Left kidney (tissue), 2 donors: ENCODE results near the gene CREB5. TPM values are rescaled to one million over a fixed set of nuclear protein-coding genes. Genes with fewer than 3 reads are reported as not detected.

Source experiments
- DNase-seq: peaks from one replicate; pipeline ENCODE4 v3.0.0-alpha.2; 2013
- polyA plus RNA-seq: library from polyadenylated mRNA; unstranded; fragments of 120-200 nt; gene quantifications from one replicate; pipeline ENCODE4 v1.2.1, GENCODE V29; 2013; ENCODE audit not compliant: insufficient read length

Gene CREB5
- polyA plus RNA-seq, 1 donor, result 14.6 TPM

DNA sequence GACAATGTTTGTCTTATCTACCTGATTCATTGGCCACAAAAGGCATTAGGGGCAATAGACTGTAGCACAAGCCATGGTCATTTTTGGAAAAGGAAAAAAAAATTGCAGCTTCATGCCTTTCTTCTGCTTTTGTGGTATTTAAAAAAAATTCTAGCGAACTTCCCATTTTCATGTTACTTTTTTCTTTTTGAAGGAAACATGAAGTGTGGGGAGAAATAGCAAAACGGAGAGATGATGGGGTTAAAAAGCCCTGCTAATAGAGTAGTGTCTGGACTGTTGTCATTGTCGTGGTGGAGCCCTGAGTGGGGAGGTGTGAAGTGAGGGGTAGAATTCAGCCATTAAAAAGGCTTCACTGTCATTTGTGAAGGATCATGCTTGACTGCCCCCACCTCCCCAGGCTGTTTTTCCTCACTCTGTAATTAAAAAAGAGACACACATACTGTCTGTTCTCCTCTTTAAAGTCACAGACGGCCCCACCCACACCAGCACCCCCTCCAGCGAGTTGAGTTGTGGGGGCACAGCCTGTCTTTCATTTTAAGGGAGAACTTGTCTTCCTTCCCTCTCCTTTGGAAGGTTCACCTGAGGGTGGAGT lies 272.4 kb downstream of the CREB5 start:
- DNase-seq, result no peak

DNA sequence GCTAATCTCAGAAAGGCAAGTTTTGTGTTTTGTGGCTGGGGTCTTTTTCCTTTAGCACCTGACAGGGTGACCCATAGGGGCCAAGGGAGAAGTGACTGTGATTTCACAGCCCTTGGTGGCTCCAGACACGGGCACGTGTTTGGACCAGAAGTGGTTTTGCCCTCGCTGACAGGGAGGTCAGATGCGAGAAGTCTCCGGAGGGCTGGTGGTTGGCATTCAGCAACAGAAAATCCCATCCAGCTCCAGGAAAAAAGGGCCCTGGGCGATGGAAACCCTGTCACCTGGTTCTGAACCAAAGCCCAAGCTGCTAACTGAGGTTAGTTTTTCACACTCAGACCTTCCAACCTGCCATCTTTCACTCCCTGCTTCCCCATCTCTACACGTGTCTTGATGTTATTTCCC lies 272.9 kb downstream of the CREB5 start:
- no peak for DNase-seq

GRCh38 chr7:28685644-28686417 lies 273.5 kb downstream of the CREB5 start:
- DNase-seq, result peak; percentile 96

GRCh38 chr7:28686418-28686800 lies 274.1 kb downstream of the CREB5 start:
- DNase-seq, result no peak

DNA sequence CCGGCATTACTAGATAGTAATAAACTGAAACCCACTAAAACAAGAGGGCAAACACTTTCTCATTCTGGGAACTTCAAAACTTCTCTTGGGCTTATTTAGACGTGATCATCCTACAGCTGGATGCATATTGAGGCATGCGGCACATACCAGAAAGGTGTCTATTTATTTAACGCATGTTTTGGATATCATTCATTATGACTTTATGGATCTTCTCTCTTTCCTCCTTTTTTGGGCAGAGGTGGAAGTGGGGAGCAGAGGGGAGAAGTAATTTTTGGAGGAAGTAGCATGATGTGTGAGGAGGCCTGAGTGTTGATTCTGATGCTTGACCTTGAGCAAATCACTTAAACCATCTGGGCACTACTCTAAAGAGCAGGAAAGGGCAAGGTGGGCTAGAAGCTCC lies 275.2 kb downstream of the CREB5 start:
- DNase-seq, result no peak

DNA sequence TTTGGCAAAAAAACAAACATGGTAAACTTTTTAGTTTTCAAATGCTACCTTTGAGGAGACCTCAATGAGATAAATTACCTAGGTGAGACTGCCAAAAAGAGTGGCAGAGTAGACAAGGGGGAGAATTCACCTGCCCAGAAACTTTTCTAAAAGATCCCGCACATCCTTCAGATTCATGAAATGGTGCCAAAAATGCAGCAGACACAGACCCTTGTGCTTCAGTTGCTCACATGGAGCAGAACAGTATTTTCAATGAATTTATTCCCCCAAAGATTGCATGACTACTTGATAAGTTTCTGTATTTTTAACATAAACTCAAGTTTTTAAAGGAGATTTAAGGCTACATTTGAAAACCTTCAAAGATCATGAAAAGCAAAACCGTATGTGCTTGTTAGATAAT lies 275.9 kb downstream of the CREB5 start:
- no peak for DNase-seq

- no peak for DNase-seq
Observed at GRCh38 chr7:28688651-28689050, 276.3 kb downstream of the CREB5 start.

GRCh38 chr7:28695300-28696295 lies 283.3 kb downstream of the CREB5 start:
- DNase-seq, result no peak

DNA sequence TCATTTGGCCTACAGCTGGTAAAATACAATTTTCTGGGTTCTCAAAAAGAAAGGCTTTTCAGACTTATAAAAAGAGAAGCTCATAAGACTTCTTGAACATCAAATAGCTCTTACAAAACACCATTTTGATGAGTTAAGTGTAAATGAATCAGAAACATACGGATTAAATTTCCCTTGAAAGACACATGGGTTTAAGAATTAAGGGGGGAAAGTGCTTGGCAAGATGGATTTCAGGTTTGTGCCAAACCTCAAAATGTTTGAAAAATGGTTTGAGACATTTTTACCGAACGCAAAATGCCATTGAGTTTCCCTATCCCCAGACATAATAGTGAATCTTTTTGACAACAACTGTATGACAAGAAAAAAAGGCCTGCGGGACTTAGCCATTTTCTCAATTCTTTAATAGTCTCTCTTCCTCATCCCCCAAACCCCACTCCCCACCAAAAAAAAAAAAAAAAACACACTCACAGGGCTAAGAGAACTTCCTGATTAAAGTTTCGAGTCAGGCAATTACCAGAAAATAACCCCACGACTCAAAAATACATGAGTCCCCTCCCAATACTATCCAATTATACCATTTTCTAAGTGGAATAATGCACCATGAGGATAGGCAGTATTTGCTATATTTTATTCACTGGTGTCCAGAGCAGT lies 285.7 kb downstream of the CREB5 start:
- no peak for DNase-seq

- no peak for DNase-seq
Observed at GRCh38 chr7:28698840-28699239, 286.5 kb downstream of the CREB5 start.

DNA sequence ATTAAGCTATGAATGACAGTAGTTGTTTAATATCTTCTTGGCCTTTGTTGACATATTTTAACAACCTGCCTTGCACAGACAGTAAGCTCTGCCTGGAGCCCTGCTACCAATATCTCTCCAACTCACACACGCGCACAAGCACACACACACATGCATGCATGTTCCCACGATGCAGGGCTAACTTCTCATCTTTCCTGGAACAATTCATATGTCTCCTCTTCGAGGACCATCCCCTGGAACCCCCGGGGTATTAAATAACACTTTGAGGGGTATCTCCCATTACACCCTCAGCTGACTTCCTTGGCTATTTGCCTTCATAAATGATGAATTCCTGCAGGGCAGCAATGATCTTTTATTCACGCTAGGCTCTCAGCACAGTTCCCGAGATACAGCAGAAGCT lies 287.8 kb downstream of the CREB5 start:
- no peak for DNase-seq

- DNase-seq, result no peak
Observed at GRCh38 chr7:28700790-28701203, 288.5 kb downstream of the CREB5 start.

DNA sequence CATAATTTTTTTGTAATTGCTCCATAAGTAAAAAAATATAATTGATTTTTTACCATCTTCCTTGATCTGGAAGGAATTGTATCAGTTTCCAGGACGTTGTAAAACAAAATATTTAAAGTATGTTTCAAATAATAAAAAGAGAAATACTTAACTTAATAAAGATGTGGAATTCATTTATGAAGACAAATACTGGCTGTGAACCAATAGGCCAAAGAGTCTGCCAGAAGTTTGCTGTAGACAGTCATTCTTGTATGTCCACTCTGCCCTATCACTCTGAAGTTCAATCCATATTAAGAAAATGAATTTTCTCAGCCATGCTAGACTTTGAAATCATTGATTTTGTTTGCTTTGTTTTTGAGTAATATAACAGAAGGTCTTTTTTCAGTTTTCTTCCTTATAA lies 289.4 kb downstream of the CREB5 start:
- no peak for DNase-seq

DNA sequence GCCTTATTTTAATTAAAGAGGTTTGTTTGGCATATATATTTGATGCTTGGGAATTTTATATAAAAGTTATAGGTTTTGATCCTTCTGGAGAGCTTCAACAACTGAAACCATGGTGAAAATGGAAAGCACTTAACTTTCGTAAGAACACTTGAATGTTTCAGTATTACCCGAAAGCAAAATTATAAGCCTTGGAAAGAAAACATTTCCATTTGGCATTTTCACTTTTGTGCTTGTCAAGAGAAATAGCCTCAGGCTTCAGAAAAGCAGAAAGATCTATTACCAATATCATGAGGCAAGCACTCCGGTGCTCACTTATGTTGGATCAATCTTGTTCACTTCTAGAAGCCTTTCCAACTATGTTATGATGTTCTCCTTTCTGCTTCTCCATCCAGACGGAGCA lies 289.9 kb downstream of the CREB5 start:
- DNase-seq, result no peak

DNA sequence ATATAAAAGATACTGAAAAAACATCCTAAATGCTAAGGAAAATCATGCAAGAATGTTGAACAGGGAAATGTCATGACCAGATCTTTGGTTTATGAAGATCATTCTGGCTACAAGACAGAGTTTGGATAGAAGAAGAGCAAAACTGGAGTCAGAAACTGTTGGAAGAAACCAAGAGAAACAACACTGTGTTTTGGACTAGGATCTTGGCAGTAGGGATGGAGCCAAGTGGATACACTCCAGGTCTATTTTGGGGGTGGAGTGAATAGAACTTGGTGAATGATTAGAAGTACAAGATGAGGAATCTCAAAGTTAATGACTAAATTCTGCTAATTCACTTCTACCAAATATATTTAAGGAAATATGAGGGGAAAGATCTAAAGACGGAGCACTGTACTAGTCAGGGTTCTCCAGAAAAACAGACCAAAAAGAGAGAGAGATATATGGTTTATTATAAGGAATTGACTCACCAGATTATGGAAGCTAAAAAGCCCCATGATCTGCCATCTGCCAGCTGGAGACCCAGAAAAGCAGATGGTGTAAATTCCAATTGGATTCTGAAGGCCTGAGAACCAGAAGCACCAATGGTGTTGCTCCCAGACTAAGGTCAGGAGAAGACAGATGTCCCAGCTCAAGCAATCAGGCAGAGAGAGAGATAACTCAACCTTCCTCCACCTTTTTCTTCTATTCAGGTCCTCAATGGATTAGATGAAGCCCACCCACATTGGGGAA lies 290.9 kb downstream of the CREB5 start:
- no peak for DNase-seq

DNA sequence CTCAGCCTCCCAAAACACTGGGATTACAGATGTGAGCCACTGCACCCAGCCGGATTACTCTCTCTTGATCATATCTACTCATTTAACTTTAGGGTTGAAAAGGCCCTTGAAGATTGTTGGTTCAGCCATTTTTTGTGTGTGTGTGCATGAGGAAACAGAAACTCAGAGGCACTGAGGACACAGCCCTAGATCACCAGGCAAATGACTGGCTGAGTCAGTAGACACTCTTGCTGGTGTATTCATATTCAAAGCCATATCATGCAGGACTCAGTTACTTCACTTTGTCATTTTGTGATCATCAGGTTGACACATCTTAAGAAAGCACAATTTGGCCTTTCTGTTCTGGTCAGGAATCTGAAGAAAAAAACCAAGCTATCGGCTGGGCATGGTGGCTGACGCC lies 292.4 kb downstream of the CREB5 start:
- DNase-seq, result no peak

- no peak for DNase-seq
Observed at GRCh38 chr7:28705350-28705749, 293.0 kb downstream of the CREB5 start.

GRCh38 chr7:28706584-28706983 lies 294.3 kb downstream of the CREB5 start:
- no peak for DNase-seq

- no peak for DNase-seq
Observed at GRCh38 chr7:28707291-28707690, 295.0 kb downstream of the CREB5 start.

DNA sequence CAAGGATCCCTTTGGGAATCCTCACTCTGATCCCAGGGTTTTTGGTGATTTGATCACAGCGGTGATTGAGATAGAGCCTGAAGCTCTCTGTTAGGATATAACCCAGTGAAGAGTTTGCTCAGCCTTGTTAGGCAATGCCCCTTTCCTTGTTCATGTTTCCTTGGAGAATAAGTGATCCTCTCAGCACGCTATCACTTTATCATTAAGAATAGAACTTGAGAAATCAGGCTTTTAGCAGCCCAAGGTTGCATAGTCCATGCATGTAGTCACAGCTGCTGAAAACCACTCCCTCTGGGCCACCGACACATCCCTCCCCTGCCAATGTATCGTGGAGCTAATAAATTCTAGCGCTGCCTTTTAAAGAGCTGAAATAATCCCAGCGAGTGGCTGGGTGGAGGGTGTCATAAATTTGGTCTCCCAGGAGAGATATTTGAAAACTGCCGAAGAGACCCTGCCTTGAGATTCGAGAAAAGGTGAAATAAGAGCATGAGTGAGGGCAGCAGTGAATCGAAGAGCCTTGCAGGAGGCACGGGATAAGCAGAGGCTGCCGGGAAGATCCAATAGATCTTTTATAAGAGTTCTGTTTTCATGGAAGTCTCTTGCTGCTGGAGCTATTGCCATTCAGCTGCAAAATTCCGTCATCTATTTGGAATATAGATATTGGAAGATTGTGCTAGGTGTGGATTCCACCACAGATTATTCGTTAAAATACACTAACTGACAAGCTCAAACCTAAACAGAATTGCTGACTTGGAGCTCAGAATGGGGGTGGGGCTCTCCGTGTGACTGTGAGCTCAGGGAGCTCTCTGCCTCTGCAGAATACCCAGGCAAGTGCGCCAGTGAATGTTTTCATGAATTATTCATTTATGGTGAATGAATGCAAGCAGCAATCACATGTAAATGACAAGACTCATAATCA lies 296.0 kb downstream of the CREB5 start:
- no peak for DNase-seq
